ENCODE data around the gene QKI.
"Not testable (repeated sequence)": the region's sequence is repeated elsewhere in the genome, so short reads cannot be mapped to it uniquely, and the experiment has no call there.

Gene QKI

GRCh38 chr6:163383912-163384311 is 30.6 kb upstream of the QKI start:
- no peak for FAIRE-seq
- DNase-seq (ENCODE audit: insufficient read length, low spot score): no peak
- no peak for TF ChIP-seq CTCF (IDR thresholded peaks at IDR 0.05; ENCODE audit: insufficient read depth, missing control alignments)

GRCh38 chr6:163384510-163384909 is 30.0 kb upstream of the QKI start:
- no peak for TF ChIP-seq CTCF (IDR thresholded peaks at IDR 0.05; ENCODE audit: insufficient read depth, missing control alignments)
- DNase-seq (ENCODE audit: insufficient read length, low spot score) (no peak), FAIRE-seq (no peak)

GRCh38 chr6:163385503-163385902 is 29.0 kb upstream of the QKI start:
- FAIRE-seq; DNase-seq (ENCODE audit: insufficient read length, low spot score): not testable (repeated sequence)

- TF ChIP-seq CTCF (IDR thresholded peaks at IDR 0.05; ENCODE audit: insufficient read depth, missing control alignments): no peak
- FAIRE-seq (no peak), DNase-seq (ENCODE audit: insufficient read length, low spot score) (no peak)
Measured at GRCh38 chr6:163386329-163386908, 28.1 kb upstream of the QKI start.

- DNase-seq (ENCODE audit: insufficient read length, low spot score) (no peak), FAIRE-seq (no peak)
Measured at GRCh38 chr6:163387317-163387716, 27.2 kb upstream of the QKI start.

GRCh38 chr6:163389354-163389753 is 25.2 kb upstream of the QKI start:
- no peak for TF ChIP-seq CTCF (IDR thresholded peaks at IDR 0.05; ENCODE audit: insufficient read depth, missing control alignments)
- DNase-seq (ENCODE audit: insufficient read length, low spot score) (no peak), FAIRE-seq (no peak)

More at GRCh38 chr6:163387317-163387716, 27.2 kb upstream of the QKI start:
- TF ChIP-seq CTCF (IDR thresholded peaks at IDR 0.05; ENCODE audit: insufficient read depth, missing control alignments): no peak

GRCh38 chr6:163390770-163391169 is 23.7 kb upstream of the QKI start:
- TF ChIP-seq CTCF (IDR thresholded peaks at IDR 0.05; ENCODE audit: insufficient read depth, missing control alignments): no peak
- no peak for FAIRE-seq
- DNase-seq (ENCODE audit: insufficient read length, low spot score): no peak

GRCh38 chr6:163391985-163392384 is 22.5 kb upstream of the QKI start:
- no peak for TF ChIP-seq CTCF (IDR thresholded peaks at IDR 0.05; ENCODE audit: insufficient read depth, missing control alignments)
- FAIRE-seq: no peak

More at GRCh38 chr6:163391985-163392384, 22.5 kb upstream of the QKI start:
- no peak for DNase-seq (ENCODE audit: insufficient read length, low spot score)
